ENCODE measurements around the gene PRKAR1B.

PRKAR1B gene

GRCh38 chr7:584820-585219 lies 142.3 kb downstream of the PRKAR1B start:
- Histone ChIP-seq H3K9me3 (no peaks in the 10 kb centered on the region), H3K27ac (no peak overlapping the region), H3K27me3 (no peaks in the 10 kb centered on the region), H3K4me1 (ENCODE audit: control insufficient read depth in 1 of 2, insufficient read depth in 1 of 2, low read depth in 1 of 2, low read length in 1 of 2) (peaks cover 0 to 17% of the 10 kb centered on the region in 2 experiments), H3K36me3 (no peaks in the 10 kb centered on the region), H3K4me3 (ENCODE audit: low read depth in 1 of 2, low read length in 1 of 2) (no peak overlapping the region)
- TF ChIP-seq CTCF (IDR thresholded peaks at IDR 0.05): no peak

- H3K4me3 ChIP-seq (ENCODE audit: low read depth in 1 of 2, low read length in 1 of 2): peak overlapping the region in 1 of 2 experiments; percentile 31
- H3K27ac ChIP-seq: no peak overlapping the region
- no peak for TF ChIP-seq CTCF (IDR thresholded peaks at IDR 0.05)
- H3K4me1 ChIP-seq (ENCODE audit: control insufficient read depth in 1 of 2, insufficient read depth in 1 of 2, low read depth in 1 of 2, low read length in 1 of 2): peaks cover 0 to 17% of the 10 kb centered on the region in 2 experiments
- H3K27me3 ChIP-seq: no peaks in the 10 kb centered on the region
- no peaks in the 10 kb centered on the region for H3K9me3 ChIP-seq
- no peaks in the 10 kb centered on the region for H3K36me3 ChIP-seq
Observed at GRCh38 chr7:584122-584465, 143.0 kb downstream of the PRKAR1B start.

- Histone ChIP-seq H3K36me3 (no peaks in the 10 kb centered on the region), H3K4me1 (ENCODE audit: control insufficient read depth in 1 of 2, insufficient read depth in 1 of 2, low read depth in 1 of 2, low read length in 1 of 2) (peaks cover 0 to 17% of the 10 kb centered on the region in 2 experiments), H3K27me3 (no peaks in the 10 kb centered on the region), H3K27ac (no peak overlapping the region), H3K9me3 (no peaks in the 10 kb centered on the region), H3K4me3 (ENCODE audit: low read depth in 1 of 2, low read length in 1 of 2) (peak overlapping the region in 1 of 2 experiments; percentile 31)
- no peak for TF ChIP-seq CTCF (IDR thresholded peaks at IDR 0.05)
Observed at GRCh38 chr7:583410-584121, 143.5 kb downstream of the PRKAR1B start.

GRCh38 chr7:582931-583330 lies 144.2 kb downstream of the PRKAR1B start:
- no peaks in the 10 kb centered on the region for H3K9me3 ChIP-seq
- no peak overlapping the region for H3K4me3 ChIP-seq (ENCODE audit: low read depth in 1 of 2, low read length in 1 of 2)
- H3K36me3 ChIP-seq: no peaks in the 10 kb centered on the region
- no peaks in the 10 kb centered on the region for H3K27me3 ChIP-seq
- no peak for TF ChIP-seq CTCF (IDR thresholded peaks at IDR 0.05)
- H3K27ac ChIP-seq: no peak overlapping the region
- H3K4me1 ChIP-seq (ENCODE audit: control insufficient read depth in 1 of 2, insufficient read depth in 1 of 2, low read depth in 1 of 2, low read length in 1 of 2): peaks cover 0 to 17% of the 10 kb centered on the region in 2 experiments

- Histone ChIP-seq H3K27me3 (no peaks in the 10 kb centered on the region), H3K36me3 (no peaks in the 10 kb centered on the region), H3K9me3 (no peaks in the 10 kb centered on the region), H3K4me3 (ENCODE audit: low read depth in 1 of 2, low read length in 1 of 2) (no peak overlapping the region), H3K4me1 (ENCODE audit: control insufficient read depth in 1 of 2, insufficient read depth in 1 of 2, low read depth in 1 of 2, low read length in 1 of 2) (peaks cover 0 to 17% of the 10 kb centered on the region in 2 experiments), H3K27ac (no peak overlapping the region)
- no peak for TF ChIP-seq CTCF (IDR thresholded peaks at IDR 0.05)
Observed at GRCh38 chr7:582081-582835, 144.8 kb downstream of the PRKAR1B start.

Data from neutrophil (primary cell).